DND-41 (cell line): ENCODE results near the gene IRAG1.

ENCODE experiments used
- ATAC-seq: fragments of 200-7000 bp; cut with Tn5 transposase; 3 replicates; pipeline ENCODE4 v1.9.1; 2021; ENCODE audit warnings: low read depth; ENCODE audit not compliant: insufficient read depth
- DNase-seq: peaks from one replicate; pipeline ENCODE4 v3.0.0-alpha.2; 2020
- H2AFZ ChIP-seq: 2 replicates; pipeline ENCODE4 v1.6.0; 2012; ENCODE audit warnings: low read depth, low read length
- H3K27ac ChIP-seq: 2 replicates; pipeline ENCODE4 v1.5.1; 2012; ENCODE audit warnings: low read length, inconsistent platforms
- H3K27me3 ChIP-seq: fragments of 200-600 bp; sonication (generic); 2 replicates; pipeline ENCODE4 v1.6.0; 2012; ENCODE audit warnings: low read length, mild to moderate bottlenecking, inconsistent platforms; ENCODE audit not compliant: insufficient read depth, poor library complexity
- H3K36me3 ChIP-seq: 2 replicates; pipeline ENCODE4 v1.5.1; 2012; ENCODE audit warnings: low read length, inconsistent platforms; ENCODE audit not compliant: insufficient read depth
- H3K4me1 ChIP-seq: 2 replicates; pipeline ENCODE4 v1.5.1; 2012; ENCODE audit warnings: mild to moderate bottlenecking, low read length; ENCODE audit not compliant: insufficient read depth
- H3K4me2 ChIP-seq: 2 replicates; pipeline ENCODE4 v1.6.0; 2012; ENCODE audit warnings: mild to moderate bottlenecking, moderate library complexity, low read length, inconsistent platforms; ENCODE audit not compliant: insufficient read depth
- H3K4me3 ChIP-seq, 2 experiments: fragments of 200-600 bp in 1 of 2; shearing (Covaris generic) in 1 of 2; 2 replicates each; pipeline ENCODE4 v1.5.1; 2012 to 2016; ENCODE audit warnings: inconsistent platforms in 2 of 2, low read length in 2 of 2, mild to moderate bottlenecking in 2 of 2, low read depth in 1 of 2, moderate library complexity in 1 of 2
- H3K79me2 ChIP-seq: 2 replicates; pipeline ENCODE4 v1.6.0; 2012; ENCODE audit warnings: low read length, inconsistent platforms; ENCODE audit not compliant: insufficient read depth
- H3K9ac ChIP-seq: 2 replicates; pipeline ENCODE4 v1.6.0; 2012; ENCODE audit warnings: low read depth, mild to moderate bottlenecking, inconsistent platforms, low read length, moderate library complexity
- H3K9me3 ChIP-seq: 2 replicates; pipeline ENCODE4 v1.5.1; 2012; ENCODE audit warnings: low read length, moderate library complexity, mild to moderate bottlenecking, inconsistent platforms; ENCODE audit not compliant: insufficient read depth, severe bottlenecking
- H4K20me1 ChIP-seq: 2 replicates; pipeline ENCODE4 v1.6.0; 2012; ENCODE audit warnings: low read length; ENCODE audit not compliant: insufficient read depth
- CTCF ChIP-seq: IDR thresholded peaks from 2 replicates; pipeline ENCODE4 v1.5.1; 2012; ENCODE audit warnings: borderline replicate concordance, low read length, moderate library complexity, mild to moderate bottlenecking; ENCODE audit not compliant: poor library complexity, severe bottlenecking; ENCODE audit errors: extremely low read depth
- EZH2 ChIP-seq: IDR thresholded peaks from 3 replicates; pipeline ENCODE4 v1.6.1; 2012; ENCODE audit warnings: borderline replicate concordance, low read depth, mild to moderate bottlenecking, moderate library complexity, low read length, inconsistent platforms; ENCODE audit not compliant: severe bottlenecking

IRAG1 gene

GRCh38 chr11:10673501-10674062 lies 20.0 kb downstream of the IRAG1 start:
- no peak overlapping the region for H3K4me2 ChIP-seq
- no peaks in the 10 kb centered on the region for H3K36me3 ChIP-seq
- TF ChIP-seq EZH2: no peak
- TF ChIP-seq CTCF: no peak
- no peak overlapping the region for H3K4me3 ChIP-seq
- H3K9me3 ChIP-seq: no peaks in the 10 kb centered on the region
- H2AFZ ChIP-seq: no peak overlapping the region
- H3K9ac ChIP-seq: no peak overlapping the region
- peaks cover 37% of the 10 kb centered on the region for H3K27me3 ChIP-seq
- DNase-seq: no peak
- ATAC-seq: no peak
- no peaks in the 10 kb centered on the region for H3K4me1 ChIP-seq
- H3K79me2 ChIP-seq: no peaks in the 10 kb centered on the region
- no peaks in the 10 kb centered on the region for H4K20me1 ChIP-seq
- no peak overlapping the region for H3K27ac ChIP-seq

- DNase-seq: no peak
- Histone ChIP-seq H3K27ac (no peak overlapping the region), H3K9me3 (no peaks in the 10 kb centered on the region), H3K36me3 (no peaks in the 10 kb centered on the region), H3K4me2 (no peak overlapping the region), H3K4me3 (no peak overlapping the region), H2AFZ (no peak overlapping the region), H4K20me1 (no peaks in the 10 kb centered on the region), H3K27me3 (peaks cover 32% of the 10 kb centered on the region), H3K9ac (no peak overlapping the region), H3K4me1 (no peaks in the 10 kb centered on the region), H3K79me2 (no peaks in the 10 kb centered on the region)
- ATAC-seq: no peak
- no peak for TF ChIP-seq CTCF
- no peak for TF ChIP-seq EZH2
These were observed 23.5 kb downstream of the IRAG1 start for GRCh38 chr11:10670099-10670498.

- no peak for DNase-seq
- H3K27ac ChIP-seq: no peak overlapping the region
- H4K20me1 ChIP-seq: no peaks in the 10 kb centered on the region
- H3K36me3 ChIP-seq: no peaks in the 10 kb centered on the region
- no peaks in the 10 kb centered on the region for H3K79me2 ChIP-seq
- no peaks in the 10 kb centered on the region for H3K4me1 ChIP-seq
- H3K27me3 ChIP-seq: peaks cover 27% of the 10 kb centered on the region
- no peaks in the 10 kb centered on the region for H3K9me3 ChIP-seq
- H3K4me2 ChIP-seq: no peak overlapping the region
- H2AFZ ChIP-seq: no peak overlapping the region
- TF ChIP-seq EZH2 (no peak), CTCF (no peak)
- no peak overlapping the region for H3K9ac ChIP-seq
- H3K4me3 ChIP-seq: no peak overlapping the region
- ATAC-seq: no peak
These were observed 24.1 kb downstream of the IRAG1 start for GRCh38 chr11:10669258-10670033.
